Activated naive CD4-positive, alpha-beta T cell treated with anti-CD3 and anti-CD28 coated beads, Interleukin-2, amount 50 U/mL, for 72 hours (primary cell): ENCODE measurements around the gene TANC1. TPM values are rescaled to one million over a fixed set of nuclear protein-coding genes. Genes with fewer than 3 reads are reported as not detected.

Experiments used
- ATAC-seq, 2 donors: fragments of 150-1000 bp; cut with Tn5 transposase; 2 replicates each; pipeline ENCODE4 v1.10.0; 2021; ENCODE audit warnings: mild to moderate bottlenecking in 2 of 2, moderate library complexity in 2 of 2
- DNase-seq, 2 donors: peaks; one replicate each; pipeline ENCODE4 v3.0.0; 2021 to 2022; ENCODE audit warnings: low spot score in 2 of 2
- H3K27ac Mint-ChIP-seq, 2 donors: one replicate each; pipeline ENCODE4 v1.8.0; 2022; ENCODE audit warnings: mild to moderate bottlenecking in 2 of 2, mixed read lengths in 2 of 2
- H3K36me3 Mint-ChIP-seq, 2 donors: one replicate each; pipeline ENCODE4 v1.8.0; 2022; ENCODE audit warnings: mixed read lengths in 2 of 2
- H3K9me3 Mint-ChIP-seq, 2 donors: one replicate each; pipeline ENCODE4 v1.8.0; 2022; ENCODE audit warnings: mixed read lengths in 2 of 2
- total RNA-seq, 2 donors: library from RNA; stranded (reverse); gene quantifications; one replicate each; pipeline ENCODE4 v1.2.3, GENCODE V29; 2022

The TANC1 gene
- total RNA-seq, 2 donors from 2014 or later = 0.89 to 1.8 TPM

DNA sequence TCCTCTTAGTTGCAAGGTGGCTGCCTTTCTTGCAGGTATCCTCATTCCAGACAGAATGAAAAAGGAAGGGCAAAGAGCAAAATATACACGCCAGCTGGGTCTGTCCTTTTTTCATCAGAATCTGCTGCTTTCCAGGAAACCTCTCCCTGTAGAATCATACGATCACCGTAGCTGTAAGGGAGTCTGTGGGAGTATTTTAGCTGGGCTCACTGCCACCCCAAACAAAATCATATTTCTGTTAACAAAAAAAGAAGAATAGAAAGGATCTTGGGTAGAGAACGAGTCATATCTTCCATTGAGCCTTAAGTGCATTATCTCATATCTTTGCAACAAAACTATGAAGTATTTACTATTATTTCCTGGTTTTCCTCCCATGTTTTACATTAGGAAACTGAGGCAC is 15.0 kb upstream of the TANC1 start:
- Mint-ChIP-seq H3K36me3 (no peaks in the 10 kb centered on the region), H3K27ac (peak overlapping the region in 1 of 2 donors; percentile 39), H3K9me3 (no peaks in the 10 kb centered on the region)
- no peak for DNase-seq
- ATAC-seq = peak in 1 of 2 donors; percentile 32

- Mint-ChIP-seq H3K36me3 (no peaks in the 10 kb centered on the region), H3K9me3 (no peaks in the 10 kb centered on the region), H3K27ac (peak overlapping the region in 1 of 2 donors; percentile 39)
- ATAC-seq = peak in 1 of 2 donors; percentile 73
- peak in 1 of 2 donors; percentile 45 for DNase-seq
Measured at GRCh38 chr2:158953926-158954763, 14.3 kb upstream of the TANC1 start.

GRCh38 chr2:158955842-158956365 is 12.5 kb upstream of the TANC1 start:
- H3K9me3 Mint-ChIP-seq = no peaks in the 10 kb centered on the region
- ATAC-seq (no peak), DNase-seq (no peak)
- H3K27ac Mint-ChIP-seq = no peak overlapping the region
- no peaks in the 10 kb centered on the region for H3K36me3 Mint-ChIP-seq

GRCh38 chr2:158958365-158958764 is 10.1 kb upstream of the TANC1 start:
- H3K9me3 Mint-ChIP-seq = no peaks in the 10 kb centered on the region
- H3K27ac Mint-ChIP-seq = no peak overlapping the region
- ATAC-seq = no peak
- no peaks in the 10 kb centered on the region for H3K36me3 Mint-ChIP-seq
- DNase-seq = no peak

DNA sequence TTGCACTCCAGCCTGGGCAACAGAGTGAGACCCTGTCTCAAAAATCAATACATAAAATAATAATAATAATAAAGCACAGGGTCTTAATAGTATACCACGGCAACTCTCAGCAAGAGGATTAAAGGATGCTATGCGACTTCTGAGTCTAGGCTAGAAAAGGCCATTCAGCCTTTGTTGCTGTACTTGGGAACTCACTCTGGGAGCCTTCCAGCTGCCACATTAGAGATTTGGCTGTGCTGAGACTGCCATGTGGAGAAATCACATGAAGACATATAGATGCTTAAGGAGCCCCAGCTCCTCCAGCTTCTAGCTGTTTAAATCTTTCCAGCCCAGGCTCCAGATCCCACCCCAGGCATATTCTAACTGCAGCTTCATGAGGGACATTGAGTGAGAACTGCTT is 8.2 kb upstream of the TANC1 start:
- no peaks in the 10 kb centered on the region for H3K9me3 Mint-ChIP-seq
- no peak for DNase-seq
- no peak overlapping the region for H3K27ac Mint-ChIP-seq
- no peaks in the 10 kb centered on the region for H3K36me3 Mint-ChIP-seq
- no peak for ATAC-seq

GRCh38 chr2:158962074-158962473 is 6.4 kb upstream of the TANC1 start:
- no peak for DNase-seq
- Mint-ChIP-seq H3K36me3 (no peaks in the 10 kb centered on the region), H3K27ac (no peak overlapping the region), H3K9me3 (no peaks in the 10 kb centered on the region)
- ATAC-seq = no peak

DNA sequence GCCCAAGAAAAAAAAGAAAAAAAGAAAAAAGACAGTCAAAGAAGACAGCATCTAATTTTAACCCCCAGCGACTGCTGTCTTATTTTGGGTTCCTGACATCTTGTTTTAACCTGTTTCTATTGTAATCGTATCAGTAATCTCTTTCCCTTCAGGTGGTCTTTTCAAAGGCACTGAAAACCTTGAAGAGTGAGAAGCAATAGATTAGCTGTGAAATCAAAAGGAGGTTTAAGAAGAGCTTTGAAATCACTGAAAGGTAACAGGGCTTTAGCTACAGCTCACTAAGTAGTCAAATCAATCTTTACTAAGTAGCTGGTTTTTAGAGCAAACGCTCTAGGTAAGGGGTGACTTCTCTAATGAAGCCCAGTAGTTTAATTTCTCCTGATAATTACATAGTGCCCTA is 5.4 kb upstream of the TANC1 start:
- no peak for DNase-seq
- no peaks in the 10 kb centered on the region for H3K36me3 Mint-ChIP-seq
- no peaks in the 10 kb centered on the region for H3K9me3 Mint-ChIP-seq
- no peak for ATAC-seq
- no peak overlapping the region for H3K27ac Mint-ChIP-seq

- ATAC-seq (no peak), DNase-seq (no peak)
- no peak overlapping the region for H3K27ac Mint-ChIP-seq
- peaks cover 0 to 7% of the 10 kb centered on the region in 2 donors for H3K36me3 Mint-ChIP-seq
- H3K9me3 Mint-ChIP-seq = no peaks in the 10 kb centered on the region
Measured at GRCh38 chr2:158965107-158965506, 3.3 kb upstream of the TANC1 start.

DNA sequence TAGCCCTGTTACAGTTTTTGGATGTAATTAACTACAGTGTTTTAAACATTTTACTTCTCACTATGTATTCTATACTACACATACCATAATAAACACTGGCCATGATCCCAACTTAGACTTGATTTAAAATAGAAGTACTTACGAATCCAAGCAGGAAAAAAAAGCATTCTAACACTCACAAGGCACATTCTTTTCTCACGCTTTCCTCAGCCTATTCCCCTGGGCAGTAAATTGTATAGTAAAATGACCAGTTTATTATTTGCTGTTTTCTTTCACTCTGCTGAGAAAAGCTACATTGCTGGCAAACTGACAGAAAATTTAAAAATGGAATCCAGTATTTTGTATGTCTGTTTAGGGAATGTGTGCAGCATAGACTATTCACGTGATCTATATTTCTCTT is 2.8 kb upstream of the TANC1 start:
- no peak for ATAC-seq
- peaks cover 0 to 11% of the 10 kb centered on the region in 2 donors for H3K36me3 Mint-ChIP-seq
- no peak overlapping the region for H3K27ac Mint-ChIP-seq
- no peak for DNase-seq
- no peaks in the 10 kb centered on the region for H3K9me3 Mint-ChIP-seq

DNA sequence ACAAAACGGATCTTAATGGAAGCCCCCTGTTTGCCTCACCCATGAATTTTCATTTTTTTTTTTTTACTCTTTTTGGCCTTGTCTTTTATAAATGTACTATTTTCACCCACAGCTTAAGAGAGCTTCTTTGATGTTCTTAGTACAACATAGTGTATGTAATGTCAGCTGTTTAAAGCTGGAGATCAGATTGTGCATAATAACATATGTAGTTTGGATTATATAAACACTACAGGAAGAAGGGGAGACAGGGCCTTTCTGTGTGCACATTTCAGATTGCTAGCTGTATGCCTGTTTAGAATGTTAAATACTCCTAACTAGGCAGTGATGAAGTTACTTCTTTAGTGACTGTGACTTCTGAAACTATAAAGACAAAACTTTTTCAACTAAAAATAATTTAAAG is 2.1 kb upstream of the TANC1 start:
- no peak for ATAC-seq
- no peaks in the 10 kb centered on the region for H3K9me3 Mint-ChIP-seq
- DNase-seq = no peak
- no peak overlapping the region for H3K27ac Mint-ChIP-seq
- H3K36me3 Mint-ChIP-seq = peaks cover 0 to 11% of the 10 kb centered on the region in 2 donors

GRCh38 chr2:158967114-158967730 is 1.2 kb upstream of the TANC1 start:
- H3K27ac Mint-ChIP-seq = no peak overlapping the region
- no peak for DNase-seq
- no peaks in the 10 kb centered on the region for H3K9me3 Mint-ChIP-seq
- H3K36me3 Mint-ChIP-seq = peaks cover 0 to 11% of the 10 kb centered on the region in 2 donors
- no peak for ATAC-seq

DNA sequence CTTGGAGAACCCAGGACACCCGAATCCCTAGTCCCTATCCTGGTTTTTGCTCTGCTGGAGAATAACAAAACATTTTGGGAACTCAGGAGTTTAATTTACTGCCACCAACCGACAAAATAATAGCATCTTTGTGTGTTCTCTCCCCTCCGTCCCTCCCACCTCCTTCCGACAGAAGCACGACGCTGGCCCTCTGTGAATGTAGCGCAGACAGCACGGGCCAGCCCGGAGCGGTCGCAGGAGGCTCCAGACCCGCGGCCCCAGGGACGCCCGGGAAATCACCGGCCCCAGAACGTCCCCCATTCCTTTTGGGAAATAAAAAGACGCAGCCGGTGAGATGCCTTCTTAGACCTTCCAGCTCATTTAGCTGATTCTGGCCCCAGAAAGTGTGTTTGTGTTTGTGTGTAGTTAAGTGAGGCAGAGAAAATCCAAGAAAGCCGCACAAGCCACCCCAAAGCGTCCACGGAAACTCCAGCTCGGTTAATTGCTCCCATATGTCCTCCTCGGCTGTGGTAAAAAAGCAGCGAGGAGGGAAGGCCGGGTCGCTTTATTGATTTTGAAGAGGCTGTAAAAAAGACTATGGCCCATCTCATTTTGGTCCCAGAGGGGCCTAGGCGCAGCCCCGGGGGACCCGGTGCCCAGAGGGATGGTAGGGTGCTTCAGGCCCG is 577 bp upstream of the TANC1 start:
- Mint-ChIP-seq H3K27ac (no peak overlapping the region), H3K36me3 (peaks cover 0 to 11% of the 10 kb centered on the region in 2 donors), H3K9me3 (no peaks in the 10 kb centered on the region)
- ATAC-seq (no peak), DNase-seq (no peak)

- ATAC-seq = peak; percentile 2 to 13
- no peak overlapping the region for H3K27ac Mint-ChIP-seq
Measured at GRCh38 chr2:158969162-158969714, 798 bp downstream of the TANC1 start.

DNA sequence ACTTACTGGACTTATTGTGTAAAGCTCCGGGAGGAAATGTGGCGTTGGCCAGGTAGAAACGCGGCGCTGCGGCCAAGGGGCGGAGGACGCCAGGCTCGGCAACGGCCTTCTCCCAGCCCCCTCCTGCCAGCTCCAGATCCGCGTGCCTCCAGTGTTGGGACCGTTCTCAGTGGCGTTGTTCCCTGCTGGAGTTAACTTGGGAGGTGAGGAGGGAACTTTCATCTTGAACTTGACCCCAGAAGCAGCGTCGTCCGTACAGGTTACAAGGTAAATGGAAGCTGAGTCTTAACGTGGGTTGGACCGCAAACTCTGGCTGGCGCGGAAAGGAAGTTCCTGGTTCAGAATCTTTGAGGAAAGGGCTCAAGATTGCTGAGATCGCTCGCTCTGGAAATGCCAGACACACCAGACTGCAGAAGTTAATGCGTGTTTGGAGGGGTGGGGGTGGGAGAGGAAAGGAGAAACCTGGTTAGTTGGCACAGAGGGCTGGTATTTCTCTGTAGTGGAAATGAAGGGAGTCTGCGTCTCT is 1.3 kb downstream of the TANC1 start:
- Mint-ChIP-seq H3K9me3 (no peaks in the 10 kb centered on the region), H3K27ac (no peak overlapping the region)
- no peak for ATAC-seq

More at GRCh38 chr2:158969162-158969714, 798 bp downstream of the TANC1 start:
- peak in 1 of 2 donors; percentile 8 for DNase-seq
- Mint-ChIP-seq H3K9me3 (no peaks in the 10 kb centered on the region), H3K36me3 (peaks cover 0 to 11% of the 10 kb centered on the region in 2 donors)

DNA sequence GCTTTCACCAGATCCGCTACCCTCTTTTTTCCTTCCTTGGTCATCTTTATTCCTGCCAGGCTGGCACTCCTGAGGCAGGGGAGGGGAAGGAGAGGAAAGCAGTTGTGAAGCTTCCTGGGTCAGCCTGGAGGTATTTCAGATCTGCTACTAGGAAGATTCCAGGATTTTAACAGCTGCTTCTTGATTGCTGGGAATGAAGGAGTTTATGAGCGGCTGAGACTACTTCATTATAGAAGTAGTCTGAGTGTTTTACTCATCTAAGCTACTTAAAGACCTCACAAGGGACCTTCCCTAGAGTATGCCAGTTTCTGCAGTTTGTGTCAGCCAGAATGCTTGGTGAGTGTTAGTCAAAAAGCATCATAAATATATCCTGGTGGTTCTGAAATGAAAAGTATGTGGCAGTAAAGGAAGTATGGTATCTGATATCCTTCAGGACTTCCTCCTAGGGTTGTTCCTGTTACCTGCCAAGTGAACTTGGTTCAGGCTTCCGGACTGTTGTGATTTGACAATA is 1.9 kb downstream of the TANC1 start:
- no peak for DNase-seq
- Mint-ChIP-seq H3K9me3 (no peaks in the 10 kb centered on the region), H3K36me3 (peaks cover 0 to 11% of the 10 kb centered on the region in 2 donors), H3K27ac (no peak overlapping the region)
- peak in 1 of 2 donors; percentile 28 for ATAC-seq

More for the DNA sequence above, 1.3 kb downstream of the TANC1 start:
- DNase-seq = no peak
- peaks cover 0 to 11% of the 10 kb centered on the region in 2 donors for H3K36me3 Mint-ChIP-seq
